HG03095 (cell line): ENCODE measurements around the gene B4GALT1.

Source experiments
- ATAC-seq: cut with Tn5 transposase; IDR thresholded peaks from one replicate; pipeline ENCODE4 v1.9.1; 2021; ENCODE audit warnings: moderate library complexity; ENCODE audit not compliant: unreplicated experiment

Gene B4GALT1

DNA sequence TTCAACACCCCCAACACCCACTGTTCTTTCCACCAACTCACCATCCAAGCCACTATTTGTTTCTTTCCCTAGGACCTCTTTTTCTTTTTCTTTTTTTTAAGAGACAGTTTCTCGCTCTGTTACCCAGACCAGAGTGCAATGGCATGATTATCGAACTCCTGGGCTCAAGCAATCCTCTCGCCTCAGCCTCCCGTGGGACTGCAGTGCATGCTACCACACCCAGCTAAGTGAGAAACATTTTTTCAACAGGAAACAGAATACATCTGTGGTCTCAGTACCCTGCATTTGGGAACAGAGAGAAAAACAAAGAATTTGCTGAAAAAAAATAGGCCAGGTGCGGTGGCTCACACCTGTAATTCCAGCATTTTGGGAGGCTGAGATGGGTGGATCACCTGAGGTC is 24.6 kb downstream of the B4GALT1 start:
- peak; percentile 36 for ATAC-seq

DNA sequence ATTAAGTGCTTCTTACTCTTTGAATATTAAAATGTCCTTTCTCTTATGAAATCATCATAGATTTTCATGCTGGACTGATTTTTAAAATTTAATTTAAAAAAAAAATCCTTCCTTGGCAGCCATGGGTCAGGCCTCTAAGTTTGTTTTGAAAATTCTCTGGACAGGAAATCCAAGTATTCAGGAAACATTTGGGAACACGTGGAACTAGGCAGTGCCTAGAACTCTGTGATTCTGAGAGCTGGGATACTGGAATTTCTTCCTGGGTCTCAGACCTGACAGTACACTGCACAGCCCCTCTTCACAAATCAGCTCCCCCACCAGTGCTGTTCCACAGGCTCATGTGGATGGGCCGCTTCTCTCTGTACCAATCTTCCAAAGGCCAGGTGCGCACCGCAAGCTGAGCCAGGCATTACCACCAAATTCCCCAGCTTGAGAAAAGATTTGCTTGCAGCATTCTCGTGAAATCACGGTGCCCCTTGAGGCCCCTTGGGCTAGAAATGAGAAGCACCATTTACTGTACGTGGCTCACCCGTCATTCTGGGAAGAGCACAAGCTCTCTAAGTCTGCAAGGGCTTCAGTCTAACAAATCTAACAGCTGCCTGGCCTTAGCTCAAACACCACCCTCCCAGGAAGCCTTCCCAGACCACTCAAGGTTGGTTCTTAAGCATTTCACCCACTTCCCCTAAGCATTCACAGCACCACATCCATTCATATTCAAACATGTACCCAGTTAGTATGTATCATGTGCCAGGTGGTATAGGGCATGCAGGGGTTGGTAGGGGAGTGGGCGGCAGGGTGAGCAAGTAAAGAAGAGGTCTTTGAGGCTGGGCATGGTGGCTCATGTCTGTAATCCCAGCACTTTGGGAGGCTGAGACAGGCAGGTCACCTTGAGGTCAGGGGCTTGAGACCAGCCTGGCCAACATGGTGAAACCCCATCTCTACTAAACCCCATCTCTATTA is 26.5 kb downstream of the B4GALT1 start:
- peak; percentile 32 for ATAC-seq

- ATAC-seq, result no peak
Measured at GRCh38 chr9:33139421-33140228, 27.5 kb downstream of the B4GALT1 start.

DNA sequence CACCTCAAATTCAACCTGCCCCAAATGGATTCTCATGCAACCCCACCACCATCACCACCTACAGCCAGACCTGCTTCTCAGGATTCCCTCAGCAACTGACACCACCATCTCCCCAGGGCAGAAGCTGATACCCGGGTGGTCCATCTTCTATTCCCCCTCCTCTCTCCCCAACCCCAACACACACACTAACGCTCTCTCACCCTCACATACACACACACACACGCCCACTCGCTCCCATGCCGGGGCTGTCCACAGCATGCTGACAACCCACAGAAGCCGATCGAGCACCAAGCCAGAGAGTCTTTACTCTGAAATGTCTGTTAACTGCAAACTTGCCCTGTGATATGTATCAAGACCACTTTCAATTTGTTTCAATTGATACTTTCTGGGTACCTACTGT is 28.4 kb downstream of the B4GALT1 start:
- no peak for ATAC-seq

DNA sequence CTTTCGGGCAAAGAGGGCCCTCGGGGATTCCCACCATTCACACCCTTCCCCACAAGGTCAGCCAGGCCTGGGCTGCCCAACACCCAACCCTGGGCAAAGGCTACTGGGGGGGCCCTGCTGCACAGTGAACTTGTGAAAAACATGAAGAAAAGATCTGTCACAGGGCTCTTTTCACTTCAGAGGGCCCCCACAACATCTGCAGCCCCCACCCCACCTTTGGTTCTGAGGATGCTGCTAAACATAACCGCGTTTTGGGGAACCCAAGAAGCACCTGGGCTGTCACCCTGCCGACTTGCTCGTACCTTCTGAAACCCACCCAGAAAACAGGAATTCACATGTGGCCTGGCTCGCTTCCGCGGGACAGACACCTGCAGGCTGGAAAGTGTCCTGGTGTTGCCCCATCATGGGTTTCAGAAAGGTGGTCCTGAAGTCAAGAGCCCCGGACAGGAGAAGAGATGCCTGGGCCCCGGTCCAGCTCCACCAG is 29.3 kb downstream of the B4GALT1 start:
- no peak for ATAC-seq

- no peak for ATAC-seq
Measured at GRCh38 chr9:33136721-33137670, 30.1 kb downstream of the B4GALT1 start.

GRCh38 chr9:33135470-33135958 is 31.6 kb downstream of the B4GALT1 start:
- ATAC-seq, result no peak

DNA sequence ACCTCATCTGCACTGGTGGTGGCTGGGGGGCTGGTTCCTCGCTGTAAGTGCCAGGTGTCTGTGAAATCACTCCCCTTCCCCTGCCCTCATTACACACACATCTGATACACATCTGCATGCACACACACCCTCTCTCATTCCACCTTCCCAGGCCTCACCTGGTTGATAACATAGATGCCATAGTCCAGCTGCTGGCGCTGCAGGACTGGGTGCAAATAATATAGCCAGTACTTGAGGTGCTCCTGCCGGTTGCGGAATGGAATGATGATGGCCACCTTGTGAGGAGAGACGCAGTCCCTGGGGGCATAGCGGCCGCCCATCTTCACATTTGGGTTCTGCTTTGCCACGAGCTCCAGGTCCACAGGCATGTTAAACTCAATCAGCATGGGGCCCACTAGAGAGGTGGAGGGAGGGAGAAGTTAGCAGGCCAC is 32.1 kb downstream of the B4GALT1 start:
- no peak for ATAC-seq

GRCh38 chr9:33133186-33133585 is 34.0 kb downstream of the B4GALT1 start:
- ATAC-seq, result no peak

GRCh38 chr9:33131790-33132772 is 35.1 kb downstream of the B4GALT1 start:
- ATAC-seq, result no peak

DNA sequence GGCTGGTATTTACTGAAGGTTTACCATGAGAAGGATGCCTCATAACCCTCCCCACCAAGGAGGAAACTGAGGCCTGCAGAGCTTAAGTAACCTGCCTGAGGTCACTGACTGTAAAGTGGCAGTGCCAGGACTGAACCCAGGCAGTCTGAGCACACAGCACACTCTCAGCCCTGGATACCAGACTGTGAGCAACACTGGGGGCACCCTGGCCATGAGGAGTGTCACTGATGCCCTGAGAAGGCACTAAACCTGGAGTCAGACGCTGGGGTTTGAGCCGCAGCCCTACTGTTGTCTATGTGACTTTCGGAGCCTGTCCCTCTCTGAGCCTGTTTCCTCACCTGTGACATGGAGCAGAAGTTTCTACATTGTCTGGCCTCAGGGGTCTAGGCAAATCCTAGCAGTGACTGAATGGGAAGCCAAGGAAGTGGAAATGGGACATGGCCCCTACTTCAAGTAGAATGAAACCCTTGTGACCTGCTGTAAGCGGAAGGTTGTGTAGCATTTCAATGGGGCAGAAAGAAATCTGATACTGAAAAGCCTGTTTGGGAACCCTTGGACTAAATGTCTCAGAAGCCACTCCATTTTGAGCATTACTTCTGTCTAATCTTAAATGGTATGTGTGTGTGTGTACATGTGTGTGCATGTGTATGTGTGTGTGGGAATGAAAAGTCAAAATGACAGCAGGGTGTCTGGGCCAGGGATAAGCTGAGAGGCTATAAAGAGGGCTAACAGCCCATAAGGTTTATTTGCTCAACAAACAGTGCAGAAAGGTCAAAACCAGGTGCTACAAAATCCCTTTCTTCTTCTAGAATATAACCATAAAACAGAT is 36.0 kb downstream of the B4GALT1 start:
- ATAC-seq, result no peak

DNA sequence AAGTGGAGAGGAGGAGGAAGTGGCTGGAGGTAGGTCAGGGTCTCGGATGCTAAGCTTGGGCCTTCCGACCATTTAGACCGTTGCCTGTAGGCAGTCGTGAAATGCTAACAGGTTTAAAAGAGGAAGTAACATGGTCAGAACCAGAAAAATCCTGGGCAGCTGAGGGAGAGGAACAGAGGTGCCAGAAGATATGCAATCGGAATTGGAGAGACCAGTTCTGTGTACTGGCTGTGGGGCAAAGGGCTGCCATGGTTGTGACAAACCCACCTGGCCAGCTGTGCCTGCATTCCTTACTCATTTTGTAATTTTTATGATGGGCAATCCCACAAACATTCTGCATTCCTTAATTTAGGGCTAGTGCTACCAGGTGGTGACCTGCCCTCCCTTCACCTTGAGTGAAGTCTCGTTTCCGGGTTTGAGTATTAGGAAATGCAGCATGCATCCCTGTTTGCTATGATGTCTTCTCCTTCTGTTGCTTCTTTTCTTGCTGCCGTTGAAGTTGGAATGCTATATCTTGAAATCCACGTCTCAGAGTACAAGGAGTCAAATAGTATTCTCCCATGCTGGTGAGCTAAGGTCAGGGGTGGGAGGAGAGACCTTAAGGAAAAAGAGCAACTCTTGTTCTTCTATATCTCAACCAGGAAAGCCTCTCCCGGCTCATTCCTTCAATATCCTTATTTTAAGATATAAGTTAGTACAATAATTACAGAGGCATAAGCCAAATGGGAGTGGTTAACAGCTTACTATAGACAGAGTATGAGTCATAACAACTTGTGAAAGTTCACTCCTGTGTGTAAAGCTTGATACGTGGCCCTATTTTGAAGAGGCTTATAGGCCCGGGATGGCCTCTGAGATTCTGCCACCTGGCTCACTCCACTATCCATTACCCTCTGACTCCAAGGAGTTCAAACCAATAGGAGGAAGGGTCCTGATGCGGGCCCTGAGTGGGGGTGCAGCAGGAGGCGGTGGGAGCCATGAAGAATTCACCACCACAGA is 37.0 kb downstream of the B4GALT1 start:
- ATAC-seq, result peak; percentile 52

GRCh38 chr9:33129251-33129885 is 37.8 kb downstream of the B4GALT1 start:
- ATAC-seq, result no peak

DNA sequence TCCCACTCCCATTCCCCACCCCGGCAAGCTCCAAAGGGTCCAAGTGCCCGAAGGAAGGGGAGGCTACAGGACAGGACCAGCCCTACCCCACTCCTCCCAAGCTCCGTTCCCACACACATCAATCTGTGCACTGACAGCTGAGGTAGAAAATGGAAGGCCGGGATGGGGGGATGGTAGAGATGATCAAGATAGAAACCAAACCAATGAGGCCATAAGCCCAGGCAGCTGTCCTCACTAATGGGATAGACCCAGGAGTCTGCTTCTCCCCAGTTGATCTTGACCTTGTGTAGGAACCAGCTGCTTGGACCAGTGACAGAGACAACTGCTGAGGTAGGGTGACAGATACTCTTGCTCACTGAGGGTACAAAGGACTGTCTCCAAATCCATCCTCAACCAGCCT is 38.6 kb downstream of the B4GALT1 start:
- ATAC-seq, result no peak

- ATAC-seq, result no peak
Measured at GRCh38 chr9:33127881-33128280, 39.3 kb downstream of the B4GALT1 start.
